ENCODE measurements around the gene TBC1D1. TPM values are rescaled to one million over a fixed set of nuclear protein-coding genes. Genes with fewer than 3 reads are reported as not detected.

Gene TBC1D1
- total RNA-seq, 4 donors from 2014 or later, result 206 to 258 (median 221) TPM

DNA sequence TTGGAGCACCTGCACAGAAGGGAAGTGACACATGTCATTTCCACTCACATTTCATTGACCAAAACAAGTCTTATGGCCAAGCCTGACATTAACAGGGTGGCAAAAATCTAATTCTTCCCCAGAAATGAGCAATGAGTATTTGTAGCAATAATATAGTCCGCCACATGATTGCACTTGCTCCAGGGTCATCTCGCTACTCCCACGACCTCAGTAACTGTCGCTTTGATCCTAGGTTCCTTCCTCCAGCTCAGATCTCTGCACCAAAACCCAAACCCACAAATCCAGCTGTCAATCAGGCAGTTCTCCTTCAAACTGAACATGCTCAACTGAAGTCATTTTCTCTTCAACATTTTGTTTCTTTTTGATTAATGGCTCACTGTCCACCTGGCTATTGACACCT lies 44.1 kb downstream of the TBC1D1 start:
- H3K36me3 ChIP-seq, result peaks cover 0 to 9% (median 0%) of the 10 kb centered on the region in 4 donors
- H3K4me1 ChIP-seq, result peaks cover 12 to 27% (median 21%) of the 10 kb centered on the region in 4 donors
- no peak overlapping the region for H3K4me3 ChIP-seq
- no peaks in the 10 kb centered on the region for H3K9me3 ChIP-seq
- no peaks in the 10 kb centered on the region for H3K27me3 ChIP-seq
- intact Hi-C loops (cut with DNase I), result no loop called here
- 90% methylated on average over 4 of the region's 4 CpGs for WGBS
- no peak overlapping the region for H3K27ac ChIP-seq (replicated peaks in 1 of 4)
- DNase-seq (ENCODE audit: extremely low spot score), result no peak
- no peak for TF ChIP-seq POLR2A (IDR thresholded peaks at IDR 0.05; ENCODE audit: low read depth)
- TF ChIP-seq, protein P1, sequence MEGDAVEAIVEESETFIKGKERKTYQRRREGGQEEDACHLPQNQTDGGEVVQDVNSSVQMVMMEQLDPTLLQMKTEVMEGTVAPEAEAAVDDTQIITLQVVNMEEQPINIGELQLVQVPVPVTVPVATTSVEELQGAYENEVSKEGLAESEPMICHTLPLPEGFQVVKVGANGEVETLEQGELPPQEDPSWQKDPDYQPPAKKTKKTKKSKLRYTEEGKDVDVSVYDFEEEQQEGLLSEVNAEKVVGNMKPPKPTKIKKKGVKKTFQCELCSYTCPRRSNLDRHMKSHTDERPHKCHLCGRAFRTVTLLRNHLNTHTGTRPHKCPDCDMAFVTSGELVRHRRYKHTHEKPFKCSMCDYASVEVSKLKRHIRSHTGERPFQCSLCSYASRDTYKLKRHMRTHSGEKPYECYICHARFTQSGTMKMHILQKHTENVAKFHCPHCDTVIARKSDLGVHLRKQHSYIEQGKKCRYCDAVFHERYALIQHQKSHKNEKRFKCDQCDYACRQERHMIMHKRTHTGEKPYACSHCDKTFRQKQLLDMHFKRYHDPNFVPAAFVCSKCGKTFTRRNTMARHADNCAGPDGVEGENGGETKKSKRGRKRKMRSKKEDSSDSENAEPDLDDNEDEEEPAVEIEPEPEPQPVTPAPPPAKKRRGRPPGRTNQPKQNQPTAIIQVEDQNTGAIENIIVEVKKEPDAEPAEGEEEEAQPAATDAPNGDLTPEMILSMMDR (IDR thresholded peaks at IDR 0.05), result no peak
- no peak for TF ChIP-seq POLR2AphosphoS5 (IDR thresholded peaks at IDR 0.05)
- TF ChIP-seq EP300 (IDR thresholded peaks at IDR 0.05), result no peak

DNA sequence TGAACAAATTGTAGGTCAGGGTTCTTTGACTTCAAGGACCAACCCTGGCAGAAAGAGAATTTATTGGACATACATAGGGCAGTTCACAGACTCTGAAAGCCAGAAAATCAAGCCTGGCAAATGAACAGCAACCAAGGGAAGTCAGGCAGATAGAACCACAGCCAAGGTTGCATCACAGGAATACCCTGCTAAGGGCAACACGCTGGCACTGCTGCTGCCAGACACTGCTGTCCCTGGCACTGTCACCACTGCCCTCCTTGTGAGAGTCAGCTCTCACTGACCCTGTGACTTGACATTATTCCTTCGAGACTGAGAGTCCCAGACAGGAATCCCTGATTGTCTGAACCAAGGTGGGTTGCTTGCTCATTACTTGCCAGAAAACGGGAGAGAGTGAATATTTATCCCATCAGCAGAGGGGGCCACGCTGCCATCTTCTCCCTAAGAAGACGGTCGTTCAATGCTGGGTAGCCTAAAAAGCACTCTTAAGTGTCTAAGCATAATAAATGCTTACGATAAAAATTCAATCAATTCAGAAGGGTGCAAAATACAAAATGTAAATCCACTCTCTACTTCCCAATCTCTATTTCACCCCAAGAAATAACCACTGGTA lies 46.1 kb downstream of the TBC1D1 start:
- Histone ChIP-seq H3K4me3 (no peak overlapping the region), H3K27ac (replicated peaks in 1 of 4) (no peak overlapping the region), H3K27me3 (no peaks in the 10 kb centered on the region), H3K9me3 (no peaks in the 10 kb centered on the region), H3K36me3 (peaks cover 0 to 9% (median 0%) of the 10 kb centered on the region in 4 donors), H3K4me1 (peaks cover 12 to 15% (median 14%) of the 10 kb centered on the region in 4 donors)
- no peak for DNase-seq (ENCODE audit: extremely low spot score)
- TF ChIP-seq POLR2AphosphoS5 (IDR thresholded peaks at IDR 0.05) (no peak), EP300 (IDR thresholded peaks at IDR 0.05) (no peak), POLR2A (IDR thresholded peaks at IDR 0.05; ENCODE audit: low read depth) (no peak)
- TF ChIP-seq, protein P1 (IDR thresholded peaks at IDR 0.05), result no peak
- intact Hi-C loops (cut with DNase I), result no loop called here
- 49% methylated on average over 7 of the region's 7 CpGs for WGBS

- Histone ChIP-seq H3K27ac (replicated peaks in 1 of 4) (no peak overlapping the region), H3K4me3 (no peak overlapping the region), H3K27me3 (no peaks in the 10 kb centered on the region), H3K36me3 (peaks cover 0 to 9% (median 0%) of the 10 kb centered on the region in 4 donors), H3K9me3 (no peaks in the 10 kb centered on the region), H3K4me1 (peaks cover 6 to 12% (median 7%) of the 10 kb centered on the region in 4 donors)
- intact Hi-C loops (cut with DNase I), result no loop called here
- DNase-seq (ENCODE audit: extremely low spot score), result no peak
- 98% methylated on average over 3 of the region's 3 CpGs for WGBS
- TF ChIP-seq POLR2AphosphoS5 (IDR thresholded peaks at IDR 0.05) (no peak), POLR2A (IDR thresholded peaks at IDR 0.05; ENCODE audit: low read depth) (no peak), EP300 (IDR thresholded peaks at IDR 0.05) (no peak)
- TF ChIP-seq, protein P1 (IDR thresholded peaks at IDR 0.05), result no peak
Measured at GRCh38 chr4:37938208-37938607, 47.3 kb downstream of the TBC1D1 start.

- peaks cover 10 to 19% (median 15%) of the 10 kb centered on the region in 4 donors for H3K4me1 ChIP-seq
- TF ChIP-seq POLR2AphosphoS5 (IDR thresholded peaks at IDR 0.05) (no peak), EP300 (IDR thresholded peaks at IDR 0.05) (no peak), POLR2A (IDR thresholded peaks at IDR 0.05; ENCODE audit: low read depth) (no peak)
- TF ChIP-seq, protein P1 (IDR thresholded peaks at IDR 0.05), result no peak
- no peaks in the 10 kb centered on the region for H3K9me3 ChIP-seq
- 81% methylated on average over 10 of the region's 10 CpGs for WGBS
- intact Hi-C loops (cut with DNase I), result no loop called here
- no peak overlapping the region for H3K27ac ChIP-seq (replicated peaks in 1 of 4)
- no peaks in the 10 kb centered on the region for H3K27me3 ChIP-seq
- DNase-seq (ENCODE audit: extremely low spot score), result no peak
- no peaks in the 10 kb centered on the region for H3K36me3 ChIP-seq
- no peak overlapping the region for H3K4me3 ChIP-seq
Measured at GRCh38 chr4:37946503-37947179, 55.8 kb downstream of the TBC1D1 start.

Data from esophagus muscularis mucosa (tissue), 4 donors.